Psoas muscle (tissue), 8 donors: ENCODE results near the gene FGF1. TPM values are rescaled to one million over a fixed set of nuclear protein-coding genes. Genes with fewer than 3 reads are reported as not detected.

Experiments used
- ATAC-seq, 4 donors: fragments of 200-7000 bp; cut with Tn5 transposase; one replicate each; pipeline ENCODE4 v1.9.1; 2020; ENCODE audit warnings: moderate library complexity in 3 of 4, mild to moderate bottlenecking in 2 of 4
- DNase-seq, 2 donors: peaks; one replicate each; pipeline ENCODE4 v3.0.0-alpha.2; 2020
- H3K27ac ChIP-seq: fragments of 200-600 bp; one replicate; pipeline ENCODE4 v1.8.0; 2022
- H3K27me3 ChIP-seq, 3 donors: fragments of 200-600 bp in 1 of 3; one replicate each; pipeline versions ENCODE4 v1.6.1 to v1.8.0; 2013 to 2022; ENCODE audit warnings: low read length in 2 of 3, mild to moderate bottlenecking in 2 of 3, moderate library complexity in 1 of 3; ENCODE audit not compliant: insufficient read depth in 3 of 3
- H3K36me3 ChIP-seq, 2 donors: fragments of 200-600 bp in 1 of 2; one replicate each; pipeline versions ENCODE4 v1.6.1 to v1.8.0; 2013 to 2022; ENCODE audit warnings: low read depth in 1 of 2, mild to moderate bottlenecking in 1 of 2, moderate library complexity in 1 of 2; ENCODE audit not compliant: insufficient read depth in 1 of 2
- H3K4me1 ChIP-seq: fragments of 200-600 bp; one replicate; pipeline ENCODE4 v1.8.0; 2022
- H3K4me3 ChIP-seq: fragments of 200-600 bp; one replicate; pipeline ENCODE4 v1.8.0; 2022; ENCODE audit warnings: mild to moderate bottlenecking
- H3K9me3 ChIP-seq: fragments of 200-600 bp; one replicate; pipeline ENCODE4 v1.8.0; 2022
- WGBS, 3 donors: extraction: QIAGEN DNeasy Blood & Tissue Kit; methylation state at CpG; one replicate each; pipeline versions ENCODE4 v1.1.6 to v1.1.7; 2013; 5-methylcytosine and 5-hydroxymethylcytosine counted together
- intact Hi-C, 2 donors: fragments of 100-400 bp; cut with DNase I; formaldehyde crosslinking; loops; one replicate each; pipeline versions ENCODE4 v1.11.0 to v1.14.2; 2022
- polyA plus RNA-seq, 3 donors: library from polyadenylated mRNA; stranded (reverse); fragments of 200-250 nt; gene quantifications; one replicate each; pipeline ENCODE4 v1.2.3, GENCODE V29; 2013
- total RNA-seq, 4 donors: library from RNA; stranded (reverse); fragmentation: NEBNext Ultra II Directional in 2 of 4; extraction: Animal tissue kit (Norgen Biotek cat#: 25700) in 2 of 4; gene quantifications; one replicate each; pipeline versions ENCODE4 v1.2.1 to v1.2.4, GENCODE V29; 2021 to 2023
- TF ChIP-seq, protein P1 (sequence below): fragments of 200-600 bp; IDR thresholded peaks from one replicate; pipeline ENCODE4 v1.8.0; 2022; ENCODE audit warnings: antibody characterized with exemption
- donor health status: healthy with polysubstance abuse.
- donor health status: DM: no; HTN: no; CAD: no; lungs with moderate emphysema.
- donor health status: Bipolar disorder and iron deficiency.
- donor health status: healthy.
- donor health status: DM: yes; HTN: yes; CAD: no.
- donor health status: DM: no; HTN: no; CAD: no.
- donor health status: DM: no; HTN: no; CAD: no.
- donor health status: DM: yes; HTN: yes; CAD: no.

The FGF1 gene
- total and polyA plus RNA-seq, 7 donors: 0.34 to 7.1 (median 1.00) TPM

DNA sequence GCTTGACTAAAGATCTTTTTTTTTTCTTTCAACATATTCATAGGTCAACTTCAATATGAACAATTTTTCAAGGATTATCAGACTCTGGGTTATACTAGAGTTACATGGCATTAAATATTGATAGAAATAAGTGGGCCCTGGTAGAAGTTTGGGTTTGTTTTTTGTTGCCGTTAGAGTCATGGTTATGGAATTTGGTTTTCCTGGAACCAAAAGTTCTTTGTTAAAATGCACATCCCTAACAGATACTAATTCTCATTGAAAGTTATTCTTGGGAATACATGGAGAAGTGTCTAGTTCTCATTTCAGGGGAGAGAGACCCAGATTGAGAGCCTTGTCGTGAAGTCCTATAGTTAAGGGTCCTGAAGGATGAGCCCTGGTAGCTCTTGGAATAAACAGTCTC lies 124.9 kb downstream of the FGF1 start:
- Histone ChIP-seq H3K4me3 (no peak overlapping the region), H3K4me1 (no peaks in the 10 kb centered on the region), H3K27me3 (peaks cover 0 to 2% (median 0%) of the 10 kb centered on the region in 3 donors), H3K9me3 (no peaks in the 10 kb centered on the region), H3K36me3 (no peaks in the 10 kb centered on the region), H3K27ac (no peak overlapping the region)
- no peak for ATAC-seq
- WGBS, 3 donors: 69 to 77% (median 69%) methylated on average over 2 of the region's 2 CpGs
- DNase-seq: no peak
- TF ChIP-seq, protein P1, sequence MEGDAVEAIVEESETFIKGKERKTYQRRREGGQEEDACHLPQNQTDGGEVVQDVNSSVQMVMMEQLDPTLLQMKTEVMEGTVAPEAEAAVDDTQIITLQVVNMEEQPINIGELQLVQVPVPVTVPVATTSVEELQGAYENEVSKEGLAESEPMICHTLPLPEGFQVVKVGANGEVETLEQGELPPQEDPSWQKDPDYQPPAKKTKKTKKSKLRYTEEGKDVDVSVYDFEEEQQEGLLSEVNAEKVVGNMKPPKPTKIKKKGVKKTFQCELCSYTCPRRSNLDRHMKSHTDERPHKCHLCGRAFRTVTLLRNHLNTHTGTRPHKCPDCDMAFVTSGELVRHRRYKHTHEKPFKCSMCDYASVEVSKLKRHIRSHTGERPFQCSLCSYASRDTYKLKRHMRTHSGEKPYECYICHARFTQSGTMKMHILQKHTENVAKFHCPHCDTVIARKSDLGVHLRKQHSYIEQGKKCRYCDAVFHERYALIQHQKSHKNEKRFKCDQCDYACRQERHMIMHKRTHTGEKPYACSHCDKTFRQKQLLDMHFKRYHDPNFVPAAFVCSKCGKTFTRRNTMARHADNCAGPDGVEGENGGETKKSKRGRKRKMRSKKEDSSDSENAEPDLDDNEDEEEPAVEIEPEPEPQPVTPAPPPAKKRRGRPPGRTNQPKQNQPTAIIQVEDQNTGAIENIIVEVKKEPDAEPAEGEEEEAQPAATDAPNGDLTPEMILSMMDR: no peak
- intact Hi-C loops: no loop called here

DNA sequence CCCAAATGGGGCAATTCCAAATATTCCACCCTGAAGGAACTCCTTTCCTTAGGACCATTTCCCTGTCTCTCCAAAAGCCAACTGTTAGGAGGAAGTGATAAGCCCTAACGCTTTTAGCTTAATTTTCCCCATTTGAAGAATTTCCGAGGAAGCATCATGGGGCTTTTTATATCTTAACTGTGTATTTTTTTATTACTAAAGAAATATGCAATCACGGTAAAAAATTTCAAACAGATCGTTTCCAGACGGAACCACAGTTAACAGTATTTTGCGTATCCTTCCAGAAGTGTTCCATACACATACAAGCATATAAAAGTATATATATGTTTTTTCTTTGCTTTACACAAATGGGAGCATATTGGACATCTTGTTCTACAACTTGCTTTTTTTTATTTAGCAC lies 133.8 kb downstream of the FGF1 start:
- 61 to 68% (median 67%) methylated on average over 6 of the region's 6 CpGs for WGBS, 3 donors
- H3K36me3 ChIP-seq: no peaks in the 10 kb centered on the region
- TF ChIP-seq, protein P1: no peak
- H3K27me3 ChIP-seq: peaks cover 0 to 19% (median 0%) of the 10 kb centered on the region in 3 donors
- H3K4me3 ChIP-seq: peak overlapping the region; percentile 42
- no peak overlapping the region for H3K27ac ChIP-seq
- DNase-seq (no peak), ATAC-seq (no peak)
- no peaks in the 10 kb centered on the region for H3K9me3 ChIP-seq
- intact Hi-C loops: loop anchor here in 1 of 2 donors (10.0 kb wide), 1 partner anchor 397 kb away; no protein-coding TSS in a partner anchor
- no peaks in the 10 kb centered on the region for H3K4me1 ChIP-seq

DNA sequence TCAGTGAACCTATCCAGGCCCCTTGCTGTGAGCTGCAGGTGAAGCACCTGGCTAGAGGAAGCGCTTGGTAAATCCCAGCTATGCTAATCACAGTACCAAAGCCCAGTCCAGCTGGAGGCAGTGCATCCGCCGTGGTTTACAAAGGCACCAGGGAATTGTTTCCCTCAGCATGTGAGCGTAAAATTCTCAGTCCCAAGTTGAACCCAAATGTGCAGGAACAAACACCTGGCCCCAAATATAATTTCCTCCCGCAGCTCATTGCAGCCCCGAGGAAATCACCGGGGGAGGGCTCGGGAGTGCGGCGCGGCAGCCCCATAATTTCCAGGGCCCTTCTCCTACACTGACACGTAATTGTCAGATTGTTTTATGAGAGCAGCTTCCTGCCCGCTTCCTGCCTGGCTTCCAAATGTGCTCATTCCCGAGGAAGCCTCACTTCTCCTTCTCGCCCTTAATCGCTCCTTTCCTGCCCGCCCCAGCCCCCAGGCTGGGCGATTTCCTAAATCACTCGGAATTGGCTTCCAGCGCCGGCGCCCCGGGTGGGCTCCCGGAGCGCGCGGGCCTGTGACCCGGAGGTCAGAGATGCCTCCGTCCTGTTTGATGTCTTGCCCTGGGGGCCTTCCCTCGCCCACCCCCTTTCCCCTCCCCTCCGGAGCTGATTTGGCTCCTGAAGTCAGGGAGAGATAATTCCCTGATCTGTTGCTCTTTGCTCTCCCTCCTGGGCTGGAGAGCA lies 134.4 kb downstream of the FGF1 start:
- Histone ChIP-seq H3K4me3 (peak overlapping the region; percentile 42), H3K36me3 (no peaks in the 10 kb centered on the region), H3K27ac (no peak overlapping the region), H3K4me1 (no peaks in the 10 kb centered on the region), H3K9me3 (no peaks in the 10 kb centered on the region), H3K27me3 (peaks cover 0 to 19% (median 0%) of the 10 kb centered on the region in 3 donors)
- TF ChIP-seq, protein P1: no peak
- 8 to 11% (median 9%) methylated on average over 31 of the region's 31 CpGs for WGBS, 3 donors
- ATAC-seq (peak in 1 of 4 donors; percentile 29), DNase-seq (no peak)
- intact Hi-C loops: loop anchor here in 1 of 2 donors (10.0 kb wide), 1 partner anchor 397 kb away; no protein-coding TSS in a partner anchor

DNA sequence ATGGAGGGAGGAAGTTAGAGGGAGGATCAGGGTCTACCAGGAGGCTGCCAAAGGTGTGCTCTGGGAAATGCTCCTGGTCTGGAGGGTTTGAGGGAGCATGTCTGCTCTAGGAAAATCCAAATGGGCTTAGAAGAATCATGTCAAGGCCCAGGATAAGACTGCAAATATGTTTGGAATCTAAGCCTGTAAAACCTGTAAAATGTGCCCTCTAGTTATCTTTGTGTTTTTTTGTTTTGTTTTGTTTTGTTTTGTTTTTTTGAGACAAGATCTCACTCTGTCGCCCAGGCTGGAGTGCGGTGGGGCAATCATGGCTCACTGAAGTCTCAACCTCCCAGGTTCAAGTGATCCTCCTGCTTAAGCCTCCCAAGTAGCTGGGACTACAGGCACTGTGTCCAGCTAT lies 135.4 kb downstream of the FGF1 start:
- no peak overlapping the region for H3K27ac ChIP-seq
- no peak for DNase-seq
- TF ChIP-seq, protein P1: no peak
- no peak for ATAC-seq
- no peaks in the 10 kb centered on the region for H3K4me1 ChIP-seq
- WGBS, 3 donors: 97% methylated on average over 2 of the region's 2 CpGs
- H3K9me3 ChIP-seq: no peaks in the 10 kb centered on the region
- H3K4me3 ChIP-seq: no peak overlapping the region
- peaks cover 0 to 19% (median 0%) of the 10 kb centered on the region in 3 donors for H3K27me3 ChIP-seq
- intact Hi-C loops: loop anchor here in 1 of 2 donors (10.0 kb wide), 1 partner anchor 396 kb away; no protein-coding TSS in a partner anchor
- H3K36me3 ChIP-seq: no peaks in the 10 kb centered on the region
